NCI-H2107 (cell line): Measurements from ENCODE around the gene MRAP2.
"Not testable (repeated sequence)": the region's sequence is repeated elsewhere in the genome, so short reads cannot be mapped to it uniquely, and the experiment has no call there.

Experiments used
- DNase-seq: peaks from one replicate; lab custom pipeline; 2025; lab: John Stamatoyannopoulos, UW

The MRAP2 gene

DNA sequence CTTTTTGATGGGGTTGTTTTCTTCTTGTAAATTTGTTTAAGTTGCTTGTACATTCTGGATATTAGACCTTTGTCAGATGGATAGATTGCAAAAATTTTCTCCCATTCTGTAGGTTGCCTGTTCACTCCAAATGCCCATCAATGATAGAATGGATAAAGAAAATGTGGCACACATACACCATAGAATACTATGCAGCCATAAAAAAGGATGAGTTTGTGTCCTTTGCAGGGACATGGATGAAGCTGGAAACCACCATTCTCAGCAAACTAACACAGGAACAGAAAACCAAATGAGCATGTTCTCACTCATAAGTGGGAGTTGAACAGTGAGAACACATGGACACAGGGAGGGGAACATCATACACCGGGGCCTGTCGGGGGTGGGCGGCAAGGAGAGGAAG lies 1.6 kb upstream of the MRAP2 start:
- not testable (repeated sequence) for DNase-seq

GRCh38 chr6:84035484-84035883 lies 1.9 kb downstream of the MRAP2 start:
- DNase-seq, result no peak

DNA sequence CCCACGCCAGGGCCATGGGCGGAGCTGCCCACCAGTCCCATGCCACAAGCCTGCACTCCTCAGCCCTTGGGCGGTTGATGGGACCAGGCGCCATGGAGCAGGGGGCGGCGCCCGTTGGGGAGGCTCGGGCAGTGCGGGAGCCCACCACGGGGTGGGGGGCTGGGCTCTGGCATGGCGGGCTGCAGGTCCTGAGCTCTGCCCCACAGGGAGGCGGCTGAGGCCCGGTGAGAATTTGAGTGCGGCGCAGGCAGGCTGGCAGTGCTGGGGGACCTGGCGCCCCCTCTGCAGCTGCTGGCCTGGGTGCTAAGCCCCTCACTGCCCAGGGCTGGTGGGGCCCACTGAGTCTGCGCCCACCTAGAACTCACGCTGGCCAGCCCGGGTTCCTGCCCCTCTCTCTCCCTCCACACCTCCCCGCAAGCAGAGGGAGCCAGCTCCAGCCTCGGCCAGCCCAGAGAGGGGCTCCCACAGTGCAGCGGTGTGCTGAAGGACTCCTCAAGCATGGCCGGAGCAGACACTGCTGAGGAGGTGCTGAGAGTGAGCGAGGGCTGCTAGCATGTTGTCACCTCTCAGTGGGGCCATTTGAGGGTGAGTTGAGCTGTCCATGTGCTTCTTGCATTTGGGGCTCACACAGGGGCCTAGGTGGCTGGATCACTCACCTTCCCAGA lies 4.0 kb downstream of the MRAP2 start:
- no peak for DNase-seq

DNA sequence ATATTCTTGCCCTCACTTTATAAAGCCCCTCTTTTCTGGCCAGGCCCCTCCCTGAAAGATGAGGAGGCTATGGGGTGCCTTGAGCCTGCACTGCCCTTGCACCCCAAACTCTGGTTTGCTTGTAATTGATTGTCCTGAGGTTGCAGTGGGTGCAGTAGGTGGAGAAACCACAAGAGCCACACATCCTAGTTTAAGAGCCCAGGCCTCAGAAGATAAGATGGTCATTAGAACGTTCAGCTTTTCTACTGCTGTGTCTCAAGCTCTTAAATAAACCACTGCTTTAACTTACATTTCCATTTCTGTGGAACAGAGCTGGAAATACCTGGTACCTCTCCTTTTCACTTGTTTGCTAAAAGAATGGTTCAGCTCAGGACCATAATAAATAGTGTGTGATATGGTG lies 9.0 kb downstream of the MRAP2 start:
- DNase-seq, result no peak

- DNase-seq, result no peak
Measured at GRCh38 chr6:84043555-84043954, 10.0 kb downstream of the MRAP2 start.

DNA sequence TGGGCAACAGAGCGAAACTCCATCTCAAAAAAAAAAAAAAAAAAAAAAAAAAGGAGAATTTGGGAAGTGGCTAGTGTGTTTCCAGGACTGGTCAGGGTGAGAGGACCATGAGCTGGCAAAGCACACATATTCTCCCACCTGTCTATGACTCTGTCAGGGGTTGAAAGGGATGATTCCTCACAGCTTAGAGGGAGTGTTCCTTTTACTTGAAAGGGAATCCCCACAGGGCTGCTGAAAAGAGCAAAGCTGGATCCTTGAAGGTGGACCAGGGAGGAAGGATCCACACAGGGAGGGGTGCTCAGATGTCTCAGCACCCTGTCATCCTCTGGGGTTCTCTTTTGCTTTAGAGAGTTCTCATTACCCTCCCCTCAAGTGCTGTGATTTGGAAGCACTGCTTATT lies 13.2 kb downstream of the MRAP2 start:
- no peak for DNase-seq

- DNase-seq, result no peak
Measured at GRCh38 chr6:84048588-84048987, 15.0 kb downstream of the MRAP2 start.

GRCh38 chr6:84050408-84050807 lies 16.8 kb downstream of the MRAP2 start:
- no peak for DNase-seq

- peak; percentile 50 for DNase-seq
Measured at GRCh38 chr6:84052204-84052882, 18.8 kb downstream of the MRAP2 start.

DNA sequence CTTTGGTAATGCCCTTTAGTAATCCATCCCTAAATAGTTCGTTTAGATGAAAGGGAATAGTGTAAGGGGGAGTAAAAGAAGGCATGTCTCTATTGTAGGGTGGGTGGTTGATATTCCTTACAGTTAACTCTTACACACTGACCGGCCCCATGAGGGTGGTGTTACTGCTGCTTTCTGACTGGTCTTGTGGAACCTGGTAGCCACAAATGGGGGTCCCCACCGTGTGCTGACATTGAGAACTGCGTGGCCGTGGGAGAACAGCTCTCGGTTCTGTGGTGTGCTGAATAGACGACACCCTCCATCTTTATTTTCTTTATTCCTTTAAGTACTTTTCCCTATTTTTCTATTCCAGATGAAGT lies 19.3 kb downstream of the MRAP2 start:
- no peak for DNase-seq

GRCh38 chr6:84055647-84056046 lies 22.1 kb downstream of the MRAP2 start:
- no peak for DNase-seq

GRCh38 chr6:84057908-84058307 lies 24.3 kb downstream of the MRAP2 start:
- DNase-seq, result no peak

GRCh38 chr6:84059082-84059481 lies 25.5 kb downstream of the MRAP2 start:
- DNase-seq, result no peak

DNA sequence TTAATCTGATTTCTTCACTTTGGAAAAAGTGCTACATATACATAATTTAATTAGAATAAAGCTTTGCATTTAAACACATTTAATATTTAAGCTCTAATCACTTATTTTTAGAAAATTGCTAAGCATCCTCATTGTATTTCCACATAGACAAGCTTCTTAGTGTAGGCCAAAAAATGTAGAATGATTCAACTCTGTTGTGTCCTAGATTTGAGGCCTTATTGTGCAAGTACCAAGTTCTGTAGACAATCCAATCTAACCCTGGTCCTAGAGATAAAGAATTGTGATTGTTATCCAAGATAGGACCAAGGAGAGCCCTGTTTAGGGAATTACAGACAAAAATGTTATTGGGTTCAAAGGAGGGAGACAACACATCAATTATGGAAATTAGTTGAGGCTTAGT lies 27.6 kb downstream of the MRAP2 start:
- DNase-seq, result no peak

- no peak for DNase-seq
Measured at GRCh38 chr6:84061613-84062398, 28.2 kb downstream of the MRAP2 start.

DNA sequence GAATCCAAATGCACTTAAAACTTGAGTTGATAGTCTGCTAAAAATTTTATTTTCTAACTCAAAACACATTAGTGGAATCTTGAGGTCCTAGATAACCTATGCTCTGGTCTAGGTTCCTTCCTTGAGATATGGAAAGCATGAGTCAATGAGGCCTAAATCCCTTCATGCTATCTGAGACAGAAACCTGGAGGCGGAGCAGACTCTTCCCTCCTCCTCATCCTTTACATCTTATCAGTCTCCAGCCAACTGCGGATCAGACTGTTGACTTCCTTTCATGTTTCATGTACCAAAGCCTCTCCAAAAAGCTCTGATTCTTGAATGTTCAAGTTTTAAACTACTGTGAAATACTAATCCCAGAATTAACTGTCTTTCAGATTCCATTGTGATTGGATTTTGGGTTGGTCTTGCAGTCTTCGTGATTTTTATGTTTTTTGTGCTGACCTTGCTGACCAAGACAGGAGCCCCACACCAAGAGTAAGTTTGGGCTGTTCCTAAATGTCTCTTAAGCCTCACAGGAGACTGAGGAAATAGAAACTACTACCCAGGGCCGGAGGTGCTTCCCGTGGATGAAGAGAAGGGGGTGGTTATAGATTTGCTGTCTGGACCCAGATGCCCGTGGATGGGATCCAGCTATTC lies 29.1 kb downstream of the MRAP2 start:
- DNase-seq, result no peak

DNA sequence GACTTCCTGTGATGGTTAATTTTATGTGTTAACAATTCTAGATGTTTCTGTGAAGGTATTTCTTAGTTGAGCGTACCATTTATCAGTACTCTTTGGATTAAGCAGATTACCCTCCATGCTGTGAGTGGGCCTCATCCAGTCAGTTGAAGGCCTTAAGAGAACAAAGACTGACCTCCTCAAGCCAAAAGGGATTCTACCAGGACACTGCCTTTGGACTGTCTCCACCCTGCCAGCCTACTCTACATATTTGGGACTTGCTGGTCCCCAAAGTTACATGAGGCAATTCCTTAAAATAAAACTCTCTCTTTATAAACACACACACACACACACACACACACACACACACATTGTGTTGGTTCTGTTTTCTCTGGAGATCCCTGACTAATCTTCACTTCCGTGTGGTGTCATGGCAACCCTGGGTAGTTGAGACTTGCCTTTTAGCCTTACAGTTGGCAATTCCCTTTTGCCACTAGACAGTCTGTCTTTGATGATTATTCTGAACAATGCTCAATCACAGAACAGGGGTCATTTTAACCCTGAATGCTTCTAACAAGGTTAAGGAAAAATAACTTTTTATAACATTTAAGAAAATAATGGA lies 32.2 kb downstream of the MRAP2 start:
- no peak for DNase-seq

DNA sequence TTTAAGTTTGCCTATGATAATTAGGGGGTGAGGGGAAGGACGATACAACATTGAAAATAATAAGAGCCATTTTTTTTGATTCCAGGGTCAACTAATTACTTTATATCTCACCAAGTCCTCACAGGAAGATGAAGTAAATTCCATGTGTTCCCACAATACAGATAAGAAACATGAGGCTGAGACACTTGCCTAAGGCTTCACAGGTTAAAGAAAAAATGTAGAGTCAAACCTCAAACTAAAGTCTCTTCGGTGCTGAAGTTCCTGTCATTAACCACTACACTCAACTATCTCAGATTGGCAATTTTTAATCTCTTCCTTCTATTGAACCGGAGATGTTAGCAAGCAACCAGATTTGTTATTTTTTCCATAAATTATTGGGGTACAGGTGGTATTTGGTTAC lies 33.0 kb downstream of the MRAP2 start:
- no peak for DNase-seq

DNA sequence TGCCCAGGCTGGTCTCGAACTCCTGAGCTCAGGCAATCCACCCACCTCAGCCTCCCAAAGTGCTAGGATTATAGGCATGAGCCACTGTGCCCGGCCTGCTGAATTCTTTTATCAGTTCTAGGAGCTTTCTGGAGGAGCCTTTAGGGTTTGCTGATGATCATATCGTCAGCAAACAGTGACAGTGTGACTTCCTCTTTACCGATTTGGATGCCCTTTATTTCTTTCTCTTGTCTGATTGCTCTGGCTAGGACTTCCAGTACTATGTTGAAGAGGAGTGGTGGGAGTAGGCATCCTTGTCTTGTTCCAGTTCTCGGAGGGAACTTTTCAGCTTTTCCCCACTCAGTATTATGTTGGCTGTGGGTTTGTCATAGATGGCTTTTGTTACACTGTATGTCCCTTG lies 35.3 kb downstream of the MRAP2 start:
- not testable (repeated sequence) for DNase-seq

- peak; percentile 29 for DNase-seq
Measured at GRCh38 chr6:84072442-84072997, 38.9 kb downstream of the MRAP2 start.

GRCh38 chr6:84074988-84075781 lies 41.6 kb downstream of the MRAP2 start:
- DNase-seq, result no peak
